K562 (cell line): Measurements from ENCODE around the gene HEBP2.

Source experiments
- MAZ ChIP-seq, 2 experiments: fragments of 450-650 bp in 1 of 2; sonication (generic) in 1 of 2; formaldehyde crosslinking; IDR thresholded peaks in 1 of 2; conservative IDR thresholded peaks in 1 of 2; 2 replicates each; pipeline versions ENCODE4 v1.4.0 to v1.5.0; 2020; ENCODE audit warnings: mild to moderate bottlenecking in 1 of 2, missing genetic modification reagents in 1 of 2
- MTA3 ChIP-seq: fragments of 450-650 bp; formaldehyde crosslinking; IDR thresholded peaks from 2 replicates; pipeline ENCODE4 v1.6.1; 2017; ENCODE audit warnings: mild to moderate bottlenecking, borderline replicate concordance
- POLR2A ChIP-seq: fragments of 450-650 bp; conservative IDR thresholded peaks from 2 replicates; pipeline ENCODE4 v1.6.1; 2016
- TCF7L2 ChIP-seq: fragments of 150-350 bp; IDR thresholded peaks from 2 replicates; pipeline ENCODE4 v1.6.1; 2016; ENCODE audit warnings: low read depth, mild to moderate bottlenecking, low read length, moderate library complexity
- ZNF77 ChIP-seq: fragments of 250-450 bp; sonication (Bioruptor Pico); IDR thresholded peaks from 2 replicates; pipeline ENCODE4 v1.5.0; 2020
- TF ChIP-seq, protein P1 (sequence below): fragments of 450-650 bp; IDR thresholded peaks from 2 replicates; pipeline ENCODE4 v1.6.1; 2017; ENCODE audit warnings: antibody characterized with exemption, mild to moderate bottlenecking
- TF ChIP-seq, protein P2 (sequence below): IDR thresholded peaks from 2 replicates; pipeline ENCODE4 v1.6.1; 2016; ENCODE audit warnings: missing genetic modification characterization, missing compliant biosample characterization

GRCh38 chr6:138377844-138378243 is 26.2 kb upstream of the HEBP2 start, which contains the start of gene SMIM28:
- TF ChIP-seq ZNF77 (CRISPR knock-in tag) (no peak), MAZ (CRISPR knock-in tag; conservative IDR thresholded peaks at IDR 0.05 in 1 of 2, IDR thresholded peaks at IDR 0.05 in 1 of 2) (no peak), POLR2A (no peak), TCF7L2 (no peak), MTA3 (no peak)
- TF ChIP-seq, protein P1, sequence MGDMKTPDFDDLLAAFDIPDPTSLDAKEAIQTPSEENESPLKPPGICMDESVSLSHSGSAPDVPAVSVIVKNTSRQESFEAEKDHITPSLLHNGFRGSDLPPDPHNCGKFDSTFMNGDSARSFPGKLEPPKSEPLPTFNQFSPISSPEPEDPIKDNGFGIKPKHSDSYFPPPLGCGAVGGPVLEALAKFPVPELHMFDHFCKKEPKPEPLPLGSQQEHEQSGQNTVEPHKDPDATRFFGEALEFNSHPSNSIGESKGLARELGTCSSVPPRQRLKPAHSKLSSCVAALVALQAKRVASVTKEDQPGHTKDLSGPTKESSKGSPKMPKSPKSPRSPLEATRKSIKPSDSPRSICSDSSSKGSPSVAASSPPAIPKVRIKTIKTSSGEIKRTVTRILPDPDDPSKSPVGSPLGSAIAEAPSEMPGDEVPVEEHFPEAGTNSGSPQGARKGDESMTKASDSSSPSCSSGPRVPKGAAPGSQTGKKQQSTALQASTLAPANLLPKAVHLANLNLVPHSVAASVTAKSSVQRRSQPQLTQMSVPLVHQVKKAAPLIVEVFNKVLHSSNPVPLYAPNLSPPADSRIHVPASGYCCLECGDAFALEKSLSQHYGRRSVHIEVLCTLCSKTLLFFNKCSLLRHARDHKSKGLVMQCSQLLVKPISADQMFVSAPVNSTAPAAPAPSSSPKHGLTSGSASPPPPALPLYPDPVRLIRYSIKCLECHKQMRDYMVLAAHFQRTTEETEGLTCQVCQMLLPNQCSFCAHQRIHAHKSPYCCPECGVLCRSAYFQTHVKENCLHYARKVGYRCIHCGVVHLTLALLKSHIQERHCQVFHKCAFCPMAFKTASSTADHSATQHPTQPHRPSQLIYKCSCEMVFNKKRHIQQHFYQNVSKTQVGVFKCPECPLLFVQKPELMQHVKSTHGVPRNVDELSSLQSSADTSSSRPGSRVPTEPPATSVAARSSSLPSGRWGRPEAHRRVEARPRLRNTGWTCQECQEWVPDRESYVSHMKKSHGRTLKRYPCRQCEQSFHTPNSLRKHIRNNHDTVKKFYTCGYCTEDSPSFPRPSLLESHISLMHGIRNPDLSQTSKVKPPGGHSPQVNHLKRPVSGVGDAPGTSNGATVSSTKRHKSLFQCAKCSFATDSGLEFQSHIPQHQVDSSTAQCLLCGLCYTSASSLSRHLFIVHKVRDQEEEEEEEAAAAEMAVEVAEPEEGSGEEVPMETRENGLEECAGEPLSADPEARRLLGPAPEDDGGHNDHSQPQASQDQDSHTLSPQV: no peak
- TF ChIP-seq, protein P2, sequence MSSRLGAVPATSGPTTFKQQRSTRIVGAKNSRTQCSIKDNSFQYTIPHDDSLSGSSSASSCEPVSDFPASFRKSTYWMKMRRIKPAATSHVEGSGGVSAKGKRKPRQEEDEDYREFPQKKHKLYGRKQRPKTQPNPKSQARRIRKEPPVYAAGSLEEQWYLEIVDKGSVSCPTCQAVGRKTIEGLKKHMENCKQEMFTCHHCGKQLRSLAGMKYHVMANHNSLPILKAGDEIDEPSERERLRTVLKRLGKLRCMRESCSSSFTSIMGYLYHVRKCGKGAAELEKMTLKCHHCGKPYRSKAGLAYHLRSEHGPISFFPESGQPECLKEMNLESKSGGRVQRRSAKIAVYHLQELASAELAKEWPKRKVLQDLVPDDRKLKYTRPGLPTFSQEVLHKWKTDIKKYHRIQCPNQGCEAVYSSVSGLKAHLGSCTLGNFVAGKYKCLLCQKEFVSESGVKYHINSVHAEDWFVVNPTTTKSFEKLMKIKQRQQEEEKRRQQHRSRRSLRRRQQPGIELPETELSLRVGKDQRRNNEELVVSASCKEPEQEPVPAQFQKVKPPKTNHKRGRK: no peak
